ENCODE measurements around the gene TFEC.

The TFEC gene

GRCh38 chr7:115995701-115996100, 34.9 kb downstream of the TFEC start:
- no peak for TF ChIP-seq CTCF (IDR thresholded peaks at IDR 0.05)
- H3K4me3 ChIP-seq: no peak overlapping the region
- no peak for DNase-seq (ENCODE audit: low spot score)
- no peak overlapping the region for H3K27ac ChIP-seq

- no peak for DNase-seq (ENCODE audit: low spot score)
- no peak for TF ChIP-seq CTCF (IDR thresholded peaks at IDR 0.05)
- Histone ChIP-seq H3K4me3 (no peak overlapping the region), H3K27ac (no peak overlapping the region)
These were observed 42.2 kb downstream of the TFEC start for GRCh38 chr7:115988401-115988800.

- DNase-seq (ENCODE audit: low spot score): no peak
- Histone ChIP-seq H3K4me3 (no peak overlapping the region), H3K27ac (no peak overlapping the region)
- no peak for TF ChIP-seq CTCF (IDR thresholded peaks at IDR 0.05)
These were observed 43.1 kb downstream of the TFEC start for GRCh38 chr7:115987486-115987885.

GRCh38 chr7:115984105-115984504, 46.5 kb downstream of the TFEC start:
- Histone ChIP-seq H3K27ac (no peak overlapping the region), H3K4me3 (no peak overlapping the region)
- DNase-seq (ENCODE audit: low spot score): no peak
- no peak for TF ChIP-seq CTCF (IDR thresholded peaks at IDR 0.05)

GRCh38 chr7:115980159-115980558, 50.4 kb downstream of the TFEC start:
- Histone ChIP-seq H3K4me3 (no peak overlapping the region), H3K27ac (no peak overlapping the region)
- DNase-seq (ENCODE audit: low spot score): no peak
- no peak for TF ChIP-seq CTCF (IDR thresholded peaks at IDR 0.05)

- no peak for DNase-seq (ENCODE audit: low spot score)
- Histone ChIP-seq H3K4me3 (no peak overlapping the region), H3K27ac (no peak overlapping the region)
- no peak for TF ChIP-seq CTCF (IDR thresholded peaks at IDR 0.05)
These were observed 53.9 kb downstream of the TFEC start for GRCh38 chr7:115976651-115977050.

- no peak for DNase-seq (ENCODE audit: low spot score)
- TF ChIP-seq CTCF (IDR thresholded peaks at IDR 0.05): no peak
- no peak overlapping the region for H3K4me3 ChIP-seq
- no peak overlapping the region for H3K27ac ChIP-seq
These were observed 54.8 kb downstream of the TFEC start for GRCh38 chr7:115975766-115976165.

Data from coronary artery (tissue), 2 donors.